T-helper 1 cell (primary cell): Measurements from ENCODE around the gene ZNF24.

ENCODE experiments used
- DNase-seq, 5 donors: peaks; one replicate each; pipeline ENCODE4 v3.0.0-alpha.2; 2012 to 2020

ZNF24 gene

GRCh38 chr18:35290094-35290735 is 54.0 kb downstream of the ZNF24 start, which contains the start of gene ZSCAN30:
Gene ZSCAN30, minus strand, starts transcription at chr18:35290229. Its CDS starts 25,877 bp downstream, at chr18:35264352.
- peak; percentile 90 to 97 (median 92) for DNase-seq

GRCh38 chr18:35289727-35290093 is 54.5 kb downstream of the ZNF24 start:
- DNase-seq = no peak

DNA sequence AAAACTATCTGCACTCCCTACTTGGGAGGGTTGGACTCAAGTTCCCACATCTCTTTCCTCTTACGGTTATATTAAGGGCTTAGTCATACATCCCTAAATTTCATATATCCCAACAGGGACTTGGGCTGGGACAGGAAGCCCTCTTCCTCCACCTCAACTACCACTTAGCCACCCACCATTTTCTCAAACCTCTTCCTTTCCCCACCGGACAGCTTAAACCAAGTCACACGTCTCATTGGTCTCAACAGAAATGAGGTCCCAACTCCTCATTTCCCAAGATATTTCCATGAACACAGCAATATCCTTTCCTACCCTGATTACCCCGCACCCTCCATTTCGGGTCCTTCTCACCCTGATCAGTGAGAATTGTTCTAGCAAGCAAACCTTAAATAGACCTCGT is 54.9 kb downstream of the ZNF24 start:
- DNase-seq = peak in 1 of 5 donors; percentile 12

- no peak for DNase-seq
Observed at GRCh38 chr18:35284841-35285240, 59.4 kb downstream of the ZNF24 start.

DNA sequence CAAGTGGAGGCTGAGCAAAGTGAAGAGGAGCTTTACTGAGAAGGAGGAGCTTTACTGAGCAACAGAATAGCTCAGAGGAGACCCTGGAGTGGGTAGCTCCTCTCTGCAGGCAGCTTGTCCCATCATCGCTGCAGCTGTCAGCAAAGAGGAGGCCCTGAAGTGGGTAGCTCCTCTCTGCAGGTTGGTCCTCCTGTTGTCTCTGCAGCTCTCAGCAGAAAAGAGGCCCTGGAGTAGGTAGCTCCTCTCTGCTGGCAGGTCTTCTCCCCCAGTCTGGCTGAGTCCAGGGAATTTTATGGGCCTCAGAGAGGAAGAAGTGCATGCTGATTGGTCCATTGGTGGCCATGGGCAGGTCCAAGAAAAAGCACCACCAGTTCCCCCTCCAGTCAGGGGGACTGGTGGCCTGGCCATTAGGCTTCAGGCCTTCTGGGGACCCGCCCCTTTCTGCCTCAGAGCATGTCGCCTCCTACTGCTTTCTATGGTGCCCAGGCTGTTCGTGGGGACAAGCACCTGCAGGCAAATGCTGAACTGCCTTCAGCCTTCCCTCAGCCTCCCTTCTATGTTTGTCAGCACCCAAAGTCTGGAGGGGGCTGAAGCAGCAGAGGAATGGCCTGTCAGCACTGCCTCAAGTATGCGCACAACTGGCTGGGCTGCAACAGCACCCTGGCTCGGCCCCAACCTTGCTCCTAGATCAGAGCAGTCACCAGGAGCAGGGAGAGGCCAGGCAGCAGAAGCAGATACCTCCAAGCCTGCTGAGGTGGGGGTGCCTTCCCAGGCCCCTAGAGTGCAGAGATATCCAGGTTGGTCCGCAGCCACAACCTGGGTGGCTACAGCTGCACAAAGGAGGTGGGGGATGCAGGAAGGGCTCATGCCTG is 60.1 kb downstream of the ZNF24 start:
- DNase-seq = no peak

- no peak for DNase-seq
Observed at GRCh38 chr18:35282353-35282752, 61.9 kb downstream of the ZNF24 start.
